Upper lobe of left lung (tissue), 4 donors: ENCODE measurements around the gene MICOS13.

Experiments
- CTCF ChIP-seq, 6 experiments: fragments of 450-650 bp in 4 of 6; fragments of 200-600 bp in 2 of 6; sonication (generic) in 2 of 6; IDR thresholded peaks; one replicate each; pipeline ENCODE4 v1.5.1; 2016 to 2019; ENCODE audit warnings: antibody characterized with exemption in 6 of 6
- POLR2A ChIP-seq, 4 donors: fragments of 450-650 bp; IDR thresholded peaks; one replicate each; pipeline ENCODE4 v1.5.1; 2016 to 2017; ENCODE audit warnings: antibody characterized with exemption in 4 of 4, mild to moderate bottlenecking in 2 of 4

DNA sequence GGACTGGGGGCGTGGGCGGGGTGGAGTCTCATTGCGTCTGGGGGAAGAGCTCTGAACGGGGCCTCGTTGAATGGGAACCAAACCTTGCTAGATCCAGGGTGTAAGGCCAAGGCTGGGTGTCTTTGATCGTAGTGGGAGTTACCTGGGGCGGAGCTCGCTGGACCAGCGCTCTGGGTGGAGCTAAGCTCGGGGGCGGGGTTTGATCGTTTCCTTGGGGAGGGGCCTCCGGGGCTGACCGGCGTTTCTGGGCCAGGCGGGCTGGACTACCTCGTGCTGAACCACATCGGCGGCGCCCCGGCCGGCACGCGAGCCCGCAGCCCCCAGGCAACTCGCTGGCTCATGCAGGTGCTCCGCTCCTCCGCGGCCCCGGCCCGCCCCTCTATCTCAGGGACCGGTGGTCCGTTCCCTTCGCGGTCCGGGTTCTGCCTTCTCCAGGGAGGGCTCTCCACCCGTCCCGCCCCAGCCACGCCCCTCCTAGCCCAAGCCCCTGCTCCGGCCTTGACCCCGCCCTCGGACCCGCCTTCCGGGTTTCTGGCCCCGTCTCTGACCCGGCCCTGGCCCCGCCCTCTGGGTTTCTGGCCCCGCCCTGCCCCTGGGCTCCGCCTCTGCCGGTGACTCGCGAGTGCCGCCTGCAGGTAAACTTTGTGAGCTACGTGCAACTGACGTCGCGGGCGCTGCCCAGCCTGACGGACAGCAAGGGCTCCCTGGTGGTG is 6.5 kb upstream of the MICOS13 start:
- TF ChIP-seq CTCF (IDR thresholded peaks at IDR 0.05) (peak; percentile 71 to 95 (median 90)), POLR2A (IDR thresholded peaks at IDR 0.05) (peak in 1 of 4 donors; percentile 11)
